Panc1 (cell line): Measurements from ENCODE around the gene LANCL1. TPM values are rescaled to one million over a fixed set of nuclear protein-coding genes. Genes with fewer than 3 reads are reported as not detected.

ENCODE experiments used
- ATAC-seq: fragments of 200-7000 bp; cut with Tn5 transposase; 2 replicates; pipeline ENCODE4 v1.9.1; 2020; ENCODE audit warnings: mild to moderate bottlenecking, moderate library complexity
- BruUV-seq: library from RNA; stranded (reverse); fragments of 400-500 nt; replicated peaks from 2 replicates; lab custom pipeline; 2021; lab: Mats Ljungman, UMichigan
- CTCF ChIA-PET: fragments of 300-600 bp; sonication (Branson Sonifier 250); formaldehyde crosslinking; loops from one replicate; lab custom pipeline; 2022; ENCODE audit warnings: antibody characterized with exemption; lab: Charles Lee
- POLR2A ChIA-PET: fragments of 300-600 bp; sonication (Branson Sonifier 250); formaldehyde crosslinking; loops from one replicate; lab custom pipeline; 2022; ENCODE audit warnings: antibody characterized with exemption; lab: Charles Lee
- DNase-seq: peaks from one replicate; pipeline ENCODE4 v3.0.0-alpha.2; 2010; ENCODE audit warnings: low read depth, low spot score
- H3K27ac ChIP-seq: 2 replicates; pipeline ENCODE4 v1.5.1; 2011; ENCODE audit warnings: mild to moderate bottlenecking, low read length, inconsistent platforms
- H3K27me3 ChIP-seq: fragments of 200-500 bp; sonication (Bioruptor generic); 2 replicates; pipeline ENCODE4 v1.6.0; 2014; ENCODE audit warnings: low read length, inconsistent platforms; ENCODE audit not compliant: control insufficient read depth, insufficient read depth
- H3K36me3 ChIP-seq: fragments of 200-500 bp; sonication (Bioruptor generic); 2 replicates; pipeline ENCODE4 v1.5.1; 2014; ENCODE audit warnings: inconsistent platforms, mild to moderate bottlenecking, low read length, moderate library complexity; ENCODE audit not compliant: control insufficient read depth, insufficient read depth
- H3K4me1 ChIP-seq: 2 replicates; pipeline ENCODE4 v1.5.1; 2011; ENCODE audit warnings: inconsistent platforms, mild to moderate bottlenecking, low read length, moderate library complexity; ENCODE audit not compliant: control insufficient read depth, insufficient read depth
- H3K4me3 ChIP-seq, 2 experiments: 2 replicates each; pipeline ENCODE4 v1.5.1; 2011 to 2012; ENCODE audit warnings: low read depth in 2 of 2, low read length in 2 of 2, mild to moderate bottlenecking in 2 of 2, inconsistent platforms in 1 of 2, moderate library complexity in 1 of 2
- H3K9me3 ChIP-seq: fragments of 200-500 bp; sonication (Bioruptor generic); 2 replicates; pipeline ENCODE4 v1.5.1; 2014; ENCODE audit warnings: low read depth, mild to moderate bottlenecking, inconsistent platforms, low read length, moderate library complexity; ENCODE audit not compliant: control insufficient read depth, insufficient read depth
- POLR2AphosphoS5 ChIP-seq: IDR thresholded peaks from 2 replicates; pipeline ENCODE4 v1.6.1; 2012; ENCODE audit warnings: mild to moderate bottlenecking, low read depth, low read length, moderate library complexity
- REST ChIP-seq, 2 experiments: IDR thresholded peaks; 2 replicates each; pipeline ENCODE4 v1.6.1; 2011 to 2012; ENCODE audit warnings: low read depth in 2 of 2, control low read depth in 1 of 2, low read length in 1 of 2, mild to moderate bottlenecking in 1 of 2, moderate library complexity in 1 of 2; ENCODE audit not compliant: insufficient read depth in 1 of 2
- SIN3A ChIP-seq: IDR thresholded peaks from 2 replicates; pipeline ENCODE4 v1.6.1; 2012; ENCODE audit warnings: low read depth, mild to moderate bottlenecking, low read length, moderate library complexity, borderline replicate concordance; ENCODE audit not compliant: insufficient read depth
- TCF7L2 ChIP-seq: IDR thresholded peaks from 2 replicates; pipeline ENCODE4 v1.6.1; 2011; ENCODE audit warnings: mild to moderate bottlenecking, low read depth, low read length, inconsistent platforms
- in situ Hi-C: cut with HindIII; loops from 2 replicates; pipeline ENCODE4 v1.10.0; 2016; ENCODE audit warnings: low sequenced_read_pairs, low pct_unique_long_range_greater_than_20kb
- intact Hi-C: fragments of 100-400 bp; cut with micrococcal nuclease; formaldehyde crosslinking; loops from one replicate; pipeline ENCODE4 v1.10.0; 2022; ENCODE audit not compliant: unreplicated experiment
- total RNA-seq: library from RNA; stranded (reverse); gene quantifications from one replicate; pipeline ENCODE4 v1.2.1, GENCODE V29; 2021; ENCODE audit not compliant: unreplicated experiment
- TF ChIP-seq, protein P1 (sequence below): fragments of 450-650 bp; IDR thresholded peaks from 2 replicates; pipeline ENCODE4 v1.5.1; 2017; ENCODE audit warnings: mild to moderate bottlenecking

The LANCL1 gene
- total RNA-seq, 1 experiment from 2014 or later, result 42.8 TPM

DNA sequence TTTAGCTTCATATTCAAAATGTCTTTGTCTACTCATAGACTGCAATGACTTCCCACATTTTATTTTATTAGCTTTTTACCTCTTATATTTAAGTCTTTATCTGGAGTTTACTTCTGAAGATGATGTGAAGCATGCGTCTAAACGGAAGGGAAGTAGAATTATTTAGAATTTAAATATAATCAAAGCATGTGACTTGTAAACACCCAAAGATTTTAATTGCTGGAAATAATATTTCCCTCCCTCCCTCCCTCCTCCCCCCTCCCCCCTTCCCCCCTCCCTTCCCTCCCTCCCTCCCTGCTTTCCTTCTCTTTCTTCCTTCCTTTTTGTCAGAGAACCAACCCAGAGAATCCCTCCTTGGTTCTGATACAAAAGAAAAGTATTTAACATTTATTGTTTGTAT lies 2.1 kb upstream of the LANCL1 start:
- H3K4me1 ChIP-seq, result peaks cover 4% of the 10 kb centered on the region; the same call in 1 of the 2 replicates
- ATAC-seq, result no peak
- TF ChIP-seq SIN3A (no peak), REST (IDR thresholded peaks at IDR 0.05; ENCODE audit: insufficient read depth in 1 of 2, low read depth in 2 of 2, low read length in 1 of 2) (no peak), TCF7L2 (no peak)
- TF ChIP-seq, protein P1, sequence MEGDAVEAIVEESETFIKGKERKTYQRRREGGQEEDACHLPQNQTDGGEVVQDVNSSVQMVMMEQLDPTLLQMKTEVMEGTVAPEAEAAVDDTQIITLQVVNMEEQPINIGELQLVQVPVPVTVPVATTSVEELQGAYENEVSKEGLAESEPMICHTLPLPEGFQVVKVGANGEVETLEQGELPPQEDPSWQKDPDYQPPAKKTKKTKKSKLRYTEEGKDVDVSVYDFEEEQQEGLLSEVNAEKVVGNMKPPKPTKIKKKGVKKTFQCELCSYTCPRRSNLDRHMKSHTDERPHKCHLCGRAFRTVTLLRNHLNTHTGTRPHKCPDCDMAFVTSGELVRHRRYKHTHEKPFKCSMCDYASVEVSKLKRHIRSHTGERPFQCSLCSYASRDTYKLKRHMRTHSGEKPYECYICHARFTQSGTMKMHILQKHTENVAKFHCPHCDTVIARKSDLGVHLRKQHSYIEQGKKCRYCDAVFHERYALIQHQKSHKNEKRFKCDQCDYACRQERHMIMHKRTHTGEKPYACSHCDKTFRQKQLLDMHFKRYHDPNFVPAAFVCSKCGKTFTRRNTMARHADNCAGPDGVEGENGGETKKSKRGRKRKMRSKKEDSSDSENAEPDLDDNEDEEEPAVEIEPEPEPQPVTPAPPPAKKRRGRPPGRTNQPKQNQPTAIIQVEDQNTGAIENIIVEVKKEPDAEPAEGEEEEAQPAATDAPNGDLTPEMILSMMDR, result no peak
- in situ Hi-C loops (no loop called here), intact Hi-C loops (no loop called here)
- BruUV-seq, result no TSS peak
- no peak overlapping the region for H3K27ac ChIP-seq
- no peak overlapping the region for H3K4me3 ChIP-seq
- H3K27me3 ChIP-seq, result no peaks in the 10 kb centered on the region
- H3K36me3 ChIP-seq, result peaks cover 8% of the 10 kb centered on the region
- ChIA-PET CTCF (no interaction called here), POLR2A (interaction anchor here (0.6 kb wide), 1 partner anchor 1271 kb away, joined by 4 read pairs; no protein-coding TSS in a partner anchor)
- H3K9me3 ChIP-seq, result no peaks in the 10 kb centered on the region
- DNase-seq, result no peak

DNA sequence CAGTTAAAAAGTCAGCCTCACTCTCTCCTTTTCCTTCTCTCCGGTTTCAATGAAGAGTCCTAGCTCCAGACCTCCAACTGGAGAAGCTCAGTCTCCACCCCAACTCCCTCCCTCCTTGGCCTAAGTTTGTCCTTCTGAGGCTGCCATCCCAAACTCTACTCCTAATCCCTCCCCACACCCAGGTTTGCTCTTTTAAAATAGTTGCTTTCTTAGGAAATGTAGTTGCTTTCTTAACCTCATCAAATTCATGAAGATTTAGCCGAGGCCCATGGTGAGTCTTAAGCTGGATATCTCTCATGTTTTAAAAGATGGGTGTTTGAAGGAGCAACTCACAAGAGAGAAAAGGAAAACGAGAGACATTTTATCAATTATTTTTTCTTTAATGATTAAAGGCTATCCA lies 937 bp upstream of the LANCL1 start:
- POLR2A ChIA-PET, result no interaction called here
- no peak for DNase-seq
- Histone ChIP-seq H3K36me3 (peaks cover 8% of the 10 kb centered on the region), H3K9me3 (no peaks in the 10 kb centered on the region), H3K27ac (peak overlapping the region; percentile 81), H3K4me1 (peaks cover 4% of the 10 kb centered on the region; the same call in 1 of the 2 replicates), H3K4me3 (peak overlapping the region; percentile 69 to 81), H3K27me3 (no peaks in the 10 kb centered on the region)
- no TSS peak for BruUV-seq
- in situ Hi-C loops, result no loop called here
- intact Hi-C loops, result no loop called here
- CTCF ChIA-PET, result no interaction called here
- ATAC-seq, result peak; percentile 49; the same call in 1 of the 2 replicates
- TF ChIP-seq, protein P1, result no peak
- TF ChIP-seq POLR2AphosphoS5, result no peak
- TF ChIP-seq REST (IDR thresholded peaks at IDR 0.05; ENCODE audit: insufficient read depth in 1 of 2, low read depth in 2 of 2, low read length in 1 of 2), result no peak
- TF ChIP-seq SIN3A, result no peak
- no peak for TF ChIP-seq TCF7L2
